GM18499 (cell line): ENCODE data around the gene FOXS1.

Source experiments
- ATAC-seq: cut with Tn5 transposase; IDR thresholded peaks from one replicate; pipeline ENCODE4 v1.9.1; 2021; ENCODE audit warnings: moderate number of reproducible peaks; ENCODE audit not compliant: insufficient read depth, unreplicated experiment

FOXS1 gene

DNA sequence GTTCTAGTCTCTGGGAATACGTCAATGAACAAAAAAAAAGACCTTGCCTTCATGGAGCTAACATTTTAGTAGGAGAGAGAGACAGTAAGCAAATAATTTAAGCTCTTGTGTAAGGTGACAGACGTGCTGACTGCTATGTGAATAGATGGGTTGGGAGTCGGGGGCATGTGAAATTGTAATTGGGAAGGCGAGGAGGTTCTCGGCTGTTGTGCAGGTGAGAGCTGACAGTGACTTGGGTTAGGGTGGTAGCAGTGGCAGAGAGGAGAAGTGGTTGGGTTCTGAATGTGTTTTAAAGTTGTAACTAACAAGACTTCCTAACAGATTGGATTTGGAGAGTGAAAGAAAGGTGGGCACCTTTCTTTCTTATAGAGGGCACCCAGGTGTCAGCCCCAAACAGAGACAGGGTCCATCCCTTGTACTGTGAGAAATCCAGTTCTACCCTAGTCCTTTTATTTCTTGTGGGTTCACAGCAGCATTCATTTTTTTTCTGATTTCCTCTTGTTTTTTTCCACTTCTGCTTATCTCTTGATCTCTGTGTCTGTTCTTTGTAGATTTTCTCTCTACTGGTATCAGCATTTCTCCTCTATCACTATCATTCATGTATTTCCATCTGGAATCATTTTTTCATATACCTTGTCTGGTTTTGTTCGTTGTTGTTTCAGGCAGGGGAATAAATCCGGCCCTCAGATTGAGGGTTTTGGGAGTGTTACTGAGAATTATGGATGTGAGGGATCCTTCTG is 41.7 kb downstream of the FOXS1 start:
- no peak for ATAC-seq

DNA sequence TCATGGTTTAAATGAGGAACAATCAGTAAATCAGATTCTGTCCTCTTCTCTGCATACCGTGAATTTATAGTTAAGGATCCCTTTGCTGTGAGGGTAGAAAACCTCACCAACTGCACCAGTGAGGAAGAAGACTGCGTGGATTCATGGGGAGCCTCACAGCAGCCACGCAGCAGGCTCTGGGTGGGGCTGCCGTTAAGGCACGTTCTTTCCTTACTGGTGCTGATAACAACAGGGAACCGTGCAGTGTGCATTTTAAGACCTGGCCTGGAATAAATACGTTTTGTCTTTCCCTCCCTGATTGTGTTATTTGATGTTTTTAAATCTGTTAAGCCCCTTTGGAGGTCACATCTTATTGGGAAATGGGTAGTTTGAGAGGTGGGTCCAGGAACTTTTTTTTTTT is 43.9 kb downstream of the FOXS1 start:
- no peak for ATAC-seq

DNA sequence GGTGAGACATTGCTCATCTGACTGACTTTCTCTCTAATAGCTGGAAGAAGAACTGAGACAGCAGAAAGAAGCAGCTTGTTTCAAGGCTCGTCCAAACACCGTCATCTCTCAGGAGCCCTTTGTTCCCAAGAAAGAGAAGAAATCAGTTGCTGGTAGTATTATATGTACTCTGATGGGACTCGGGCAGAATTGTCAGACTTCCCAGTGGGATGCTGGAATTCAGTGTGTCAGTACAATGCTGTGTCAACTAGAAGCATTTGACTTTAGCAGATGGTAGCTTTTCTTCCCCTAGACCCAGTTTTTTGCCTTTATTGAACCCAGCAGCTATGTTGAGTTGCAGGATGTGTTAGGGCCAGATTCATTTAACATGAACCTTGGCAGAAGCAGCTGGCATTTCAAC is 48.0 kb downstream of the FOXS1 start:
- no peak for ATAC-seq
